B cell (primary cell): ENCODE data around the gene LZTS2.

Experiments
- CTCF ChIP-seq: fragments of 200-600 bp; IDR thresholded peaks from one replicate; pipeline ENCODE4 v1.8.0; 2022; ENCODE audit warnings: antibody characterized with exemption, mild to moderate bottlenecking
- EZH2 ChIP-seq: IDR thresholded peaks from 2 replicates; pipeline ENCODE4 v1.6.1; 2012; ENCODE audit warnings: borderline replicate concordance, low read depth, mild to moderate bottlenecking, moderate library complexity, low read length; ENCODE audit not compliant: insufficient read depth, poor library complexity, severe bottlenecking

- TF ChIP-seq CTCF (no peak), EZH2 (no peak)
These were observed 54.7 kb downstream of the LZTS2 start for GRCh38 chr10:101054351-101054750.
